Measurements from ENCODE around the gene C5orf24. TPM values are rescaled to one million over a fixed set of nuclear protein-coding genes. Genes with fewer than 3 reads are reported as not detected.

The C5orf24 gene
- total and polyA plus RNA-seq, 10 of the 15 experiments (the other 5 are each of a cell fraction or from before 2014, with no cell fraction given) = 5.4 to 26.8 (median 15.6) TPM

GRCh38 chr5:134874831-134875655 lies 29.3 kb downstream of the C5orf24 start (continued):
- TF ChIP-seq RELA (IDR thresholded peaks at IDR 0.05; ENCODE audit: borderline replicate concordance, partially characterized antibody) (no peak), ZBTB40 (IDR thresholded peaks at IDR 0.05; ENCODE audit: borderline replicate concordance) (no peak), DPF2 (IDR thresholded peaks at IDR 0.05) (no peak), SMARCA5 (IDR thresholded peaks at IDR 0.05) (no peak), IKZF2 (IDR thresholded peaks at IDR 0.05) (peak in 1 of 2 experiments; percentile 16; a peak in 1 of 4 replicates), ATF3 (IDR thresholded peaks at IDR 0.05; ENCODE audit: borderline replicate concordance, extremely low read depth, low read depth, low read length) (no peak), CUX1 (IDR thresholded peaks at IDR 0.05; ENCODE audit: insufficient replicate concordance, low read depth, low read length) (no peak), PML (IDR thresholded peaks at IDR 0.05; ENCODE audit: low read length) (no peak), SMC3 (IDR thresholded peaks at IDR 0.05; ENCODE audit: borderline replicate concordance, low read length) (no peak), ZNF622 (IDR thresholded peaks at IDR 0.05) (no peak), CHD2 (IDR thresholded peaks at IDR 0.05; ENCODE audit: borderline replicate concordance, low read depth, low read length) (no peak), ZBED1 (IDR thresholded peaks at IDR 0.05; ENCODE audit: borderline replicate concordance) (no peak), TARDBP (IDR thresholded peaks at IDR 0.05; ENCODE audit: borderline replicate concordance) (no peak), EED (IDR thresholded peaks at IDR 0.05; ENCODE audit: low read depth) (peak; percentile 23; the same call in 1 of the 2 replicates), IRF5 (IDR thresholded peaks at IDR 0.05; ENCODE audit: borderline replicate concordance) (no peak), CREB1 (IDR thresholded peaks at IDR 0.05; ENCODE audit: low read depth) (peak; percentile 49; the same call in 1 of the 2 replicates), NR2C2 (IDR thresholded peaks at IDR 0.05; ENCODE audit: borderline replicate concordance, control insufficient read depth, insufficient read length, low read depth) (no peak), ZNF384 (IDR thresholded peaks at IDR 0.05; ENCODE audit: borderline replicate concordance, low read depth, low read length) (no peak), RFX5 (IDR thresholded peaks at IDR 0.05; ENCODE audit: low read depth, low read length) (no peak)

Measured in GM12878 (cell line).